ENCODE results near the gene VAV3.

Gene VAV3

DNA sequence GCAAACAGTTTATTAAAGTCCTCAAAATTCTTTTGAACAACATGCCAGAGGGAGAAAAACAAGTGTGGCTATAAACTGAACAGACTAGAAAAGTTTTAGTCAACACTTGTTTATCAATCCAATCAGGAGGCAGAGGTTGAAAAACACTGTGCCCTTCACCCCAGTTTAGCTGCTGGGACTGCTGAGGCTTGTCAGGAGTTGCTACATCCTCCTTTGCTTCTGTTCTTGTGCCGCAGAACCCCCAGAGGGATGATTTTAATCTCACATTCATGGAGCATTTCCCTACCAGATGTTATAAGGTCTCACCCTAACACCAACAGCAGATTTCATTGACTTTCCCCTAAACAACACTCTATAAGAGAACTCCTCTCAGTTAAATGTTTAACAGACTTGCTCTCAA, 321.2 kb downstream of the VAV3 start:
- no peak for DNase-seq (ENCODE audit: low spot score)

DNA sequence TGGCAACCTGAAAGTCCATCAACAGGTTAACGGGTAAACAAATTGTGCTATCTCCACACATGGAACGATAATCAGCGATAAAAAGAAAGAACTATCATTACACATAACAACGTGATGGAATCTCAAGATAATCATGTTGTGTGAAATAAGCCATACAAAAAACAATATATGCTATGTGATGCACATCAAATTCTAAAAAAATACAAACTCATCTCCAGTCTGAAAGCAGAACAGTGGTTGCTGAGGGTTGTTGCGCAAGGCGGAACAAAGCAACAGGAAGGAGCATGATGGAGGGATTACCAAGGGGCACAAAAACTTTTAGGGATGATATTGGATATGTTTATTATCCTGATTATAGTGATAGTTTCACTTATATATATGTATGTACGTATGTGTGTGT, 324.8 kb downstream of the VAV3 start:
- no peak for DNase-seq (ENCODE audit: low spot score)

DNA sequence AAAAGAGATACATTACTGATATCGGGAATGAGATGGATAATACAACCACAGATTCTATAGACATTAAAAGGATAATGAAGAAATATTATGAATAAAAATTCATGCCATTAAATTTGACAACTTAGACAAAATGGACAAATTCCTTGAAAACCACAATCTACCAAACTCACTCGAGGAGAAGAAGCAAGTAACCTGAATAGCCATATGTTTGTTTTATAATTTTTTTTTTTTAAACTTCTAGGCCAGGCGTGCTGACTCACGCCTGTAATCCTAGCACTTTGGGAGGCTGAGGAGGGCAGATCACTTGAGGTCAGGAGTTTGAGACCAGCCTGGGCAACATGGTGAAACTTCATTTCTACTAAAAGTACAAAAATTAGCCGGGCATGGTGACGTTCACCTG, 327.9 kb downstream of the VAV3 start:
- no peak for DNase-seq (ENCODE audit: low spot score)

DNA sequence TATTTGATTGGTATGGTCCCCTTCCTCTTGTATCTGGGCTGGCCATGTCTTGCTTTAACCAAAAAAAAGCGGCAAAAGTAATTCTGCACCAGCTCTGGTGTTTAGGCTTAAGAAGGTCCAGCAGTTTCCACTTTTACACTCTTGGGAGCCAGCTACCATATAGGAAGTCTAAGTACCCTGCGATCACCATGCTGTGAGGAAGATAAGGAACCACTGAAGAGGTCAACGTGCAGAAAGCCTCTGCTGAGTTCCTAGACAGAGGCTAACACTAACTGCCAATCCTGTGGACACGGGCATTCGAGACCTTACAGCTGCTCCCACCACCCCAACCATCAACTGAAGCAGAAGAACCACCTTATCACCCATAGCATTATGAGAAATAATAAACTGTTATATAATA, 331.4 kb downstream of the VAV3 start:
- no peak for DNase-seq (ENCODE audit: low spot score)

DNA sequence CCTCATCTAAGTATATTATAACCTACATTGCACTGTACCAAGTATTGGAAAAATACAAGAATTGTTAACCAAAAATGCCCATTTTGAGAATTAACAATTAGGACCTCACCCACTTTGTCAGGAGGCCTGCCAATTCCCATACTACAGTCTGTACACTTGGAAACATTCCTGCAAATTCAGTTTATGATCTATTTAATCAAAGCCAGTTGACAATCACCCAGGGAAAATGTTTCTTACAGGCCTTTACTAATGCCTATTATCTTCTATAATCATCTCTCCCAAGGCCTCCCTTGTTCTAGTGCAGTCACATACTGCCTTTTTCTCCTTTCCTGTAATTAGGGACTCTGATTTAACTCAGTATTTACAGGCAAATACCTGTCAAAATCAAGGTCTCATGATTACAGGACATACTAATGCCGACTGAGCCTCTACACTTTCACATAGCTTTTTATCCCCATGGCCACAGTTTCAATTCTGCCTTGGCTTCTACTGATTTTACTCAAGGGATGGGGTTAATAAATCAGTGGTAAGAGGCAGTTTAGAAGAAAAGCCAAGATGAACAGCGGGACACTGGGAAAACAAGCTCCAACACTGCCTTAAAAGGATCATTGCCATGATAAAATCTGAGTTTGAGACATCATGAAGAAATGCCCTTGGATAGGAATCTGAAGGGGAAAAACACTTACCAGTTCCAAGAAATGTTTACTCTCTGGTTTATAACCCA, 338.7 kb downstream of the VAV3 start:
- no peak for DNase-seq (ENCODE audit: low spot score)

DNA sequence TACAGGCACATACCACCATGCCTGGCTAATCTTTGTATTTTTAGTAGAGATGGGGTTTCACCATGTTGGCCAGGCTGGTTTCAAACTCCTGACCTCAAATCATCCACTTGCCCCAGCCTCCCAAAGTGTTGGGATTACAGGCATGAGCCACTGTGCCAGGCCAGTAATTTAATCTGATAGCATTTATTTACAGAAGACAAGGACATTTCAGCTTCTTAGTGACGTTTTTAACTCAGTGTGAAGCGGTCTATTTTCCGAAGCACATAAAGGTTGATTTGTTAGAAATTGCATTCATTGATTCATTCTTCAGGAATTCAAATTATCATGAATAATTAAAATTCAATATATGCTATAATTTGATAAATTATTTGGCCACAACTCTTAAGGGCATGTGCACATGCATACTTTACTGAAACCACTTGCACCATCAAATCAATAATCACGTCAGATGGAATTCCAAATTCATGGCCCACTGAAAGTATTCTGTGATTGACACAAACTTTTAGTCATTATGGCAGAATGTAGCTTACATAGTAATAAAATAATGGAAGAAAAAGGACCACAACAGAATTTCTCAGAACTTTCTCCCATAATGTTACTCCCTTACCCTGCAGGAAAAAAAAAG, 339.5 kb downstream of the VAV3 start:
- no peak for DNase-seq (ENCODE audit: low spot score)

DNA sequence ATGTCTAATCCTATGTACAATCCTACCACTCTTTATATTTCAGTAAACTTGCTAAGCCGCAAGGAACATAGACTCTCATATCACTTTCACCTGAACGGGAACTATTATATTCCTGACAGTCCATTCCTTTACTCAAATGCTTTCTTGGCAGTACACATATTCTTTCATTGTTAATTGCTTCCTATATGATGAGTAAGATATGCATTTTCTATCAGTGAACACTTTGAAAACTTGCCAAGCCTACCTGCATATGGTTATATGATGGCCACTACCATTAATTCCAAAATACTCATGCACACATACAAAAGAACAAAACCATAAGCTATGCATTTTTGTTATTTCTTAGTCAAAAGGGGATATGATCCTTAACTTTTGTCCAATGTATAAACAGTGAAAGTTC, 341.5 kb downstream of the VAV3 start:
- no peak for DNase-seq (ENCODE audit: low spot score)

DNA sequence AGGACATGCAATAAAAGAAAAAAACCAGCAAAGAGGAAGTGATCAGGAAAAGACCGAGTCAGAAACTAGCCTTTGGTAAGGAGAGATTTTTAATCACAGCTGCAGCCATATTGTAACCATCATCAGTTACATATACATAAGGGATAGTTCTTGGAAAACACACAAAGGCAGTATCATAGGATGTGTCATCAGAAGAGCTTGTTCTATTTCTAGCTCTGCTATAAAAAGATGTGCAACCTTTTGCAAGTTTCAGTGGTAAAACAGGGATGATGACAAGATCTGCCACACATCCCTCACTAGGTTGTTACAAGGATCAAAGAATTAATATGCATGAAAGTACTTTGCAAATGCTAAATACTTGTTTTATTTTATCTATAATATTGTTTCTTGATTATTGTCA, 342.0 kb downstream of the VAV3 start:
- no peak for DNase-seq (ENCODE audit: low spot score)

DNA sequence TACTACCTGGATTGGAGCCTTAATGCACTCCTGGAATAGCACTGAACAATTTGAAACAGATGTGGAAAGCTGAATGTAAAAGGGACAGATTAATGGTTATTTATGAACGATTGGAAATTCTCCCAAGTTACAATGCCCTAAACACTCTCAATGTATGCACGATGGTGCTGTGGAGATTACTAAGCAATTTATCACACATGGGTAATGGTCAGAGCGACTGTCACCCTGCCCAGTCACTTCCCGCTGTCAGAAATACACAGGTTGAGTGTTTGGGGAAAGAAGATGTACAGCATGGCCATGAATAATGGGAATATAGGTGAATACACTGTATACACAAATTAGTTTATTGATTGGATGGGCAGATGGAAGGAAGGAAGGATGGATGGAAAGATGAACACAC, 342.4 kb downstream of the VAV3 start:
- no peak for DNase-seq (ENCODE audit: low spot score)

DNA sequence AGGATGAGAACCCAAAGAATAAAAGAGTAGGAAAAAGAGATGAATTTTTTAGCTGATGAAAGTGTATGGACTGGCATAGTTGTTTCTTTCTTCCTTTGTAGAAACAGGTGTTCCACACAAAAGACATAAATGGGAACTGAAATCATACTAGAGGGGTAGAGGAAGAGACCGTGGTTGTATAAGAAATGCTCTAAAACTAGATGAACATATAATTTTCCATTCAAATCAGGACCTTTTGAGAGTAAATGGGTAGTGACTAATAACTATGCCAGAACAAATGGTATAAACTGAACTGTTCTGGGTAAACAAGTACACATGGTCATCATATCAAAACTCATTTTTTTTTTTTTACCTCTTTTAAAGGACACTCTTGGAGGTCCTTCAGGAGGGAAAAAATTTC, 344.2 kb downstream of the VAV3 start:
- no peak for DNase-seq (ENCODE audit: low spot score)

DNA sequence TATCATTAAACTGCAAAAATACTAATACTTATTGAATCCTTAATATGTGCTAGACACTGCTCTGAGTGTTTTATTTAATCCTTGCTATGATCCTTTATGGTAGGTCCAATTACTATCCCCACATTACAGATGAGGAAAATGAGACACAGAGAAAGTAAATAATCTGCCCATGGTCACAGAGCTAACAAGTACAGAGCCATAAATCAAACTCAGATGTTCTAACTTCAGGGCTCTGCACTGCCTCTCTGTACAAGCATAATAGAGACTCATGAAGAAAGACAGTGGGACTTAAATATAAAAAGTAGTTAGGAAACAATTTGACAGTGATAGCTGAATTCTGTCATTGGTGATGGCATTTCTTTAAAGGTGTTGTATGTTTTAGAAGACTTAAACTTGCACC, 346.4 kb downstream of the VAV3 start:
- DNase-seq (ENCODE audit: low spot score), result no peak

DNA sequence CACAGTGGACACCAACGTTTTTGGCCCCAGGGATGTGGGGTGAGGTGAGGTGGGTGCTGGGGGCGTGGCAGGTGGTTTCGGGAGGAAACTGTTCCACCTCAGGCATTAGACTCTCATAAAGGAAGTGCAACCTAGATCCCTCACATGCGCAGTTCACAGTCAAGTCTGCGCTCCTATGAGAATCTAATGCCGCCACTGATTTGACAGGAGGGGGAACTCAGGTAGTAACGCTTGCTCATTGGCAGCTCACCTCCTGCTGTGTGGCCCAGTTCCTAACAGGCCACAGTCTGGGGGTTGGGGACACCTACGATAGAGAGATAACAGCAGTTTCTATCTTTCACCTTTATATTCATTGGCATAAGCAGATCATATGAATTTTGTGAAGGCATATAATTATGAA, 347.1 kb downstream of the VAV3 start:
- DNase-seq (ENCODE audit: low spot score), result no peak

DNA sequence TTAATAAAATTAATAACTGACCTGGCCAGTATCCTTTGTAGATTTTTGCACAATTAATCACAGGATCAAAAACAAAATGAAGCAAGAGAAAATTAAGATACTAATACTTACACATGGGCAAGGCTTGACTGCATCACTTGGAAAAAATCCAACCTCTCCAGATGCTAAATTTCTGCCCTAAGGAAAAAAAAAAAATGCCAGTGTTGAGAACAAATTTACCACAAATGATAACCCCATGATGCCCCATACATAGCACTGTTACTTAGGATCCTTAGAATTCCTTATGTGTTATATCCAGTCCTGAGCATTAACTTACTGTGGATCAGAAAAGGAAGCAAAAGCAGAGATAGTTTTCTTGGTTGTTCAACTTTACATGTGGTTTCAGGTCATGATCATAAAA, 347.5 kb downstream of the VAV3 start:
- no peak for DNase-seq (ENCODE audit: low spot score)

DNA sequence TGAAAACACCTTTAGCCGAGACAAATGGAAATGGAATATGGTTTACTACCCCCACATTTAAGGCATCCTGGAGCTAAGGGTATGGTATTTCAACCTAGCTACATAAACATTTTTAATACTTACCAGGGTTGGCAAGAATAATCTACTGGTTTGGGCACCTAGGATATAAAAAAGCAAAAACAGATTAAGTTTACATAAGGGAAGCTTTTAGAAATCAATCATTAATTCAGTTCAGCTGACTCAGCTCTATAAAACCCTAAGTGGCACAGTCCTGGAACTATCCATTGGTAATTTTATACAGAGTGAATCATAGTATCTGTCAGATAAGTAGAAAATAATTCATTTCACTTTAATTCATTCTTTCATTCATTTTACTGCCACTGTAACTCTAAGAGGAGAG, 355.2 kb downstream of the VAV3 start:
- no peak for DNase-seq (ENCODE audit: low spot score)

DNA sequence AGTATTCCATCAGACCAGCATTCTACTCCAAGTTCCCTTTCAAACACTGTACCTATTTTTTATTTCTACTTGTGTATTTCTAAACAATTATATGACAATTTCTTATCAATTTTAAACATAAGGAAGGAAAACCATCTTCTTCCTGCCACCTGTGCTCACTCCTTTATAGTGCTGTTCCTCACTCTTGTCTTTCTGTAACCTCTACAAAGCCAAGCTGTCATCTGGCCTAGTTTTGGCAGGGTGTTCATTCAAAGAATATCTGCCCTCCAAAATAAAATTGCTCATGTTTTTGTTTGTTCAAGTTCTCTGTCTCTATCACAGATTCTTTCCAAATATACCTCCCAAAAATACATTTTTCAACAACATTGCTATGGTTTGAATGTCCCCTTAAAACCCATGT, 360.2 kb downstream of the VAV3 start:
- DNase-seq (ENCODE audit: low spot score), result no peak

DNA sequence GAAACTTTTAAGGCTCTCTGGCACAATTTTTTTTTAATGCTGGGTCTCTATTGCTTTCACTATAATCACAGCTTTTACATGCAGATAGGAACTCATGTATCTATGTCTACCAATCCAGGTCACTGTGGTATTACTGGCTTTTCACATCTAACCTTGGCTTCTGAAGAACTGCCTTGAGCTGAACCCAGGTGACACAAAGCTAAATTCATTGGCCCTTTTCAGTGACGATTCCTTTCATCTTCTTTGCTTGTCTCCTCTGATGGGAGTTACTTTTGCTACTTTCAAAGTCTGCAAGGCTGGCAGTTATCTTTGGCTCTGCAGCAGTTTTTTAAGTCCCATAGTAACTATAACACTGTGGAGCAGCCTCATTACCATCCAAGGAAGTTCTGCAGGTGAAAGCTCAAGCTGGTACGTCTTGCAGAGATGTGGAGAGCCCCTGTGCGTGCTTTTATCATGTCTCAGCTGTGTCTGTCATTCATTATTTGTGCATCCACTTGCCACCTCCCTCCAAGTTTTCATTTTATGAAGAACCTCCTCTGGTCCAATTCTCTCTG, 364.3 kb downstream of the VAV3 start:
- no peak for DNase-seq (ENCODE audit: low spot score)

DNA sequence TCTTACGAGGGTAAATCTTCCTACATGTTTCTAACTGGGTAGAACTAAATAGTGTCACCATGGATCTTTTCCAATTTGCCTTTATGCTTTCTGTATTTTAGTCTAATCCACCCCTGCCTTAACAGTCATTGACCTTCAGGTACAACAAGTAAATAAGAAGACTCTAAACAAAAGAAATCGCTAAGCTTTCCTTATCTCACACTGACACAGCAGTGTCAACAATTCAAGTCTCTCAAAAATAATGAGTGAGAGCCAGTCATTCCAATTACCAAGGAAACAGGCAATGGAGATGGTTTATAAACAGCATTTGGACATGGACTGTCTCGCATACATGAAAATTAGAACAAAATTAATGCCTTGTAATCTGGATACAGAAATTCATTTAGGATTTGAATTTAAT, 365.8 kb downstream of the VAV3 start:
- no peak for DNase-seq (ENCODE audit: low spot score)

DNA sequence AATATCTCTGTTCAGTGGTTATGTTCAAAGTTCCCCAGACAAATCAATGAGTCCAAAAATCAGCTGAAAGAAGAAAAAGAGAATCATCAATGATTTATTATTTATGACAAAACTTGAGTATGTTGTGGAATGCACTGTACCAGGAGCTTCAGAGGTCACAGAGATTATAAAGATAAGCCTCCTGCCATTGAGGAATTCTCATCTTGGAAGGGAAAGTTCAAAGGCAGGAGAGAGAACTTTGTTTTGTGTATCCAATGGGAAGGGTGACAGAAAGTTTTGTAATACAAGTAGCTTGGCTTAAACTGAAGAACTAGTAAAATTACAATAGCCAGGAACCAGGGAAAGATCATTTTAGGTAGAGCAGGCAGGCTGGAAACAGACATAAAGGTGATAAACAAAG, 367.7 kb downstream of the VAV3 start:
- no peak for DNase-seq (ENCODE audit: low spot score)

DNA sequence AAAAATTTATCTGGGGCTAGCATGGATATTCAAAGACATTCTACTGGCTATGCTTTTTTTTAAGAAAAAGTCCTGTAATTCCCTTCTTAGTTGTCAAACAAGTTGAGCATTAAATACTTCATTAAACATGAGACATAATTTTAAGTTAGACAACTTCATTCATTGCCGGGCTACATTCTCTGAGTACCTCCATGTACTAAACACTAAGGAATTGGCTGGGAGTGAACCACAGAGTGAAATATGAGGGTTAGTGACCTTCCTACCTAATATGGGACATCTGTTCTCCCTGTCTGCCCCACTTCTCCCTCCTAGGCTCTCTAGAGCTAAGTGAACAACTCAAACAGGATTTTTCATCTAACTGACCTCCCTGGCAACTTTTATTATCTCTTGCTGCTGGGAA, 370.4 kb downstream of the VAV3 start:
- no peak for DNase-seq (ENCODE audit: low spot score)

DNA sequence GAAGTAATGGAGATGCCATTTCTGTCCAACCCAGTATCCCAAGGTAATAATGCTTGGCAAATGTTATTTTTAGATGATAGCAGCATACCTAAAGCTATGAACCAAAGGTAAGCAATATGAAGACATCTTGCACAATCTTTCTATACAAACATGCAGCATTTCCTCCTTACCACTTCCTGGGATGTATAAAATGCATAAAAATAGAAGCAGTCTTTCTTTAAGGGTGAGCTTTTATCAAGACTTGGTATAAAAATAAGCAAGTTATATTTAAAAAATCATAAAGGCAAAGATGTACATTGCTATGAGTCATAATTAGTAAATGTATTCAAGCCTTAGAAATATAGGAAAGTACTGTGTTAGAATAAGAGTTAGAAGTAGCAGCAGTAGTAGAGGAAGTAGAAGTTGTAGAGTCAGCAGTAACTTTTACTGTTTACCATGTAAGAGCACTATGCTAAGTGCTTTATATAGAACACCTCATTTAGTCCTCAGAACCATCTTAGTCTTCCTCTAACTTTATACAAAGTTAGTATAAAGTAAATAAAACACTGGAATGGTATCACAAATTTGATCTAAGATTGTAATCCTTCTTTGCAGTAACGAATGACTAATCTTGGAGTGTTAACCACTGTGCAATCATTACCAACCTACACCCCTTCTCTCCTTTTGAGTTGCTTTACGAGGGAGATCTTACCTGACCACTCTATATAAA, 371.3 kb downstream of the VAV3 start:
- no peak for DNase-seq (ENCODE audit: low spot score)

DNA sequence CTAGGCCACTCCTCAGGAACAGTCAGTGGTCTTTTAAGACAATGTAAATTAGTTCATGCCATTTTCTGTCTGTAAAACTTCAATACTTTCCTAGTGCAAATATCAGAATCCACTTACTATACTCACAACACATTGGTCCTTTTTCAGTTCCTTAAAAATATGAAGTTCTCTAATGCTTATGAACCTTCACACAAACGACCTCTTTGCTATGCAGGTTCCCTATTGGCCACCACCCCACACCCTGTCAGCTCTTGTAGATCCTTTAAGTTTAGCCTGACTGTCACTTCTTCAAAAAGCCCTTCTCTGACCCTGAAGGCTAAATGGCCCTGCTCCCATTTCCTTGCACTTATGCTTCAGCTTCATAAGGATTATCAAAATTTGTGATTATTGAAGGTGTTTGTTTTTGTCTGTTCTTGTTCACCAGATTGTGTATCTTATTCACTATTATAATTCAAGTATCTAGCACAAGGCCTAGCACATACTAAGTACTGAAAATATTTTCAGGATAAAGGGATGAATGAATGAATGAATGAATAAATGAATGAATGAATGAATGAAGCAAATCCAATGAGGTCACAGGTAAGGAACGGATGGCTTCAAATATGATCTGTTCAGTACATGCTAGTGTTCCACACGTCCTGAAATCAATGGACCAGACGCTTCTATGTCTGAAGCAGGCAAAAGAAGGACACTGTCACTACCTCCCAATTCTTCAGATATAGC, 373.9 kb downstream of the VAV3 start:
- DNase-seq (ENCODE audit: low spot score), result no peak

DNA sequence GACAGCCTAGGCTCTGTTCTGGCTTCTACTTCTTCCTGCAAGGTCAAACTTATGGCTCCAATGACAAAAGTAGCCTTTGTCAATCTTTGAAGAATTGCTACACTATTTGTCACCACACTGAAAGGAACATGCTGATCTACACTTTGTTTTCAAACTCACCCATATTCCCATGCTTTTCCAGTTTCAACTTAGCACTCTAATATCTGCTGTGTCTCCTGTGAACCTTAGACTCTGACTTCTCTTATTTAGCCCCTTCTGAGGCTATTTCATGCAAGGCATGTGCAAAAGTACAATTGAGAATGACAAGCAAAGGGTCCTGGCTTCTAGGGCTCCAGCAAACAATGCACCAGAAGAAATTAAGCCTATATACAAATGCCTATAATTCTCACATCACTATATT, 374.9 kb downstream of the VAV3 start:
- DNase-seq (ENCODE audit: low spot score), result no peak

DNA sequence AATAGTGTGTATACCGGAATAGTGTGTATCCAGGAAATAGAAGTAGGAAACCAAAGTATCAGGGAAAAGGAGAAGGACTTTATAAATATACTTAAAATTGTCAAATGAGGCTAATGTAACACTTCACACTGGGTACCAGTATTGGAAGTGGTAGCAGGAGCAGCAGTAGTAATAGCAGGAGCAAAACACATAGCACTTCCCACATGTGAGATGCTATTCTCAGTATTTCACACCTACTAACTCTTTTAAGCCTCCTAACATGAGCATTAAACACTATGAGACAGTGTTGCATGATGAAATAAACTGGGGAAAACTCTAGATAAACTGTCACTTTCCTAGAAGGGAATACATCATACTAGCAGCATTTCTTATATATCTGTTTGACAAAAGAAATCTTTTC, 376.7 kb downstream of the VAV3 start:
- no peak for DNase-seq (ENCODE audit: low spot score)

Measured in ecto neural progenitor cell (in vitro differentiated cells).